DOHH2 (cell line): ENCODE results near the gene MRTFA.

ENCODE experiments used
- H3F3A ChIP-seq: fragments of 200-600 bp; sonication (generic), shearing (Covaris generic); 2 replicates; pipeline ENCODE4 v1.6.0; 2016; ENCODE audit warnings: antibody characterized with exemption, mild to moderate bottlenecking; ENCODE audit not compliant: control insufficient read depth, insufficient read depth
- H3K27ac ChIP-seq: fragments of 200-600 bp; sonication (generic); 2 replicates; pipeline ENCODE4 v1.5.1; 2014; ENCODE audit warnings: low read depth, mild to moderate bottlenecking, low read length, moderate library complexity
- H3K27me3 ChIP-seq: fragments of 200-600 bp; sonication (generic); 2 replicates; pipeline ENCODE4 v1.6.1; 2014; ENCODE audit warnings: mild to moderate bottlenecking, low read length, mixed read lengths; ENCODE audit not compliant: control insufficient read depth
- H3K36me3 ChIP-seq: fragments of 200-600 bp; sonication (generic); 2 replicates; pipeline ENCODE4 v1.6.1; 2014; ENCODE audit warnings: mild to moderate bottlenecking, low read length, moderate library complexity, mixed read lengths; ENCODE audit not compliant: control insufficient read depth
- H3K4me1 ChIP-seq: fragments of 200-600 bp; sonication (generic); 2 replicates; pipeline ENCODE4 v1.6.1; 2014; ENCODE audit warnings: mild to moderate bottlenecking, low read length, mixed read lengths; ENCODE audit not compliant: control insufficient read depth
- H3K4me2 ChIP-seq: fragments of 200-600 bp; sonication (generic); 2 replicates; pipeline ENCODE4 v1.6.0; 2014; ENCODE audit warnings: mild to moderate bottlenecking, low read length, moderate library complexity
- H3K4me3 ChIP-seq: fragments of 200-600 bp; sonication (generic); 2 replicates; pipeline ENCODE4 v1.5.1; 2014; ENCODE audit warnings: mild to moderate bottlenecking, low read length, mixed read lengths
- H3K79me2 ChIP-seq: fragments of 200-600 bp; sonication (generic); 2 replicates; pipeline ENCODE4 v1.6.1; 2014; ENCODE audit warnings: mild to moderate bottlenecking, low read length, mixed read lengths; ENCODE audit not compliant: control insufficient read depth
- H3K9me2 ChIP-seq: fragments of 200-600 bp; sonication (generic); replicated peaks from 2 replicates; pipeline ENCODE4 v1.6.1; 2014; ENCODE audit warnings: mild to moderate bottlenecking, low read length, mixed read lengths; ENCODE audit not compliant: control insufficient read depth
- H3K9me3 ChIP-seq: fragments of 200-600 bp; sonication (generic); 2 replicates; pipeline ENCODE4 v1.6.1; 2014; ENCODE audit warnings: antibody characterized with exemption, low read length, mixed read lengths; ENCODE audit not compliant: control insufficient read depth, insufficient read depth
- H4K20me1 ChIP-seq: fragments of 200-600 bp; sonication (generic); 2 replicates; pipeline ENCODE4 v1.6.0; 2014; ENCODE audit warnings: low read depth, mild to moderate bottlenecking, antibody characterized with exemption, low read length, moderate library complexity; ENCODE audit not compliant: control insufficient read depth, insufficient read depth
- CTCF ChIP-seq: fragments of 200-600 bp; sonication (generic); IDR thresholded peaks from one replicate; pipeline ENCODE4 v1.5.1; 2014; ENCODE audit warnings: antibody characterized with exemption, mild to moderate bottlenecking, low read depth, low read length; ENCODE audit not compliant: poor library complexity, severe bottlenecking
- EZH2phosphoT487 ChIP-seq: fragments of 200-600 bp; sonication (generic); IDR thresholded peaks from 2 replicates; pipeline ENCODE4 v1.6.1; 2017; ENCODE audit warnings: borderline replicate concordance, mild to moderate bottlenecking, antibody characterized with exemption, low read length, moderate library complexity, mixed read lengths

Gene MRTFA

GRCh38 chr22:40406063-40406890, 230.2 kb downstream of the MRTFA start:
- peaks cover 17% of the 10 kb centered on the region for H3F3A ChIP-seq
- no peak overlapping the region for H3K4me3 ChIP-seq
- H3K36me3 ChIP-seq = peaks cover 99% of the 10 kb centered on the region
- H3K9me2 ChIP-seq = no peaks in the 10 kb centered on the region
- peaks cover 38% of the 10 kb centered on the region for H3K4me1 ChIP-seq
- TF ChIP-seq EZH2phosphoT487 (no peak), CTCF (no peak)
- H4K20me1 ChIP-seq = no peaks in the 10 kb centered on the region
- H3K27ac ChIP-seq = no peak overlapping the region
- no peaks in the 10 kb centered on the region for H3K9me3 ChIP-seq
- peaks cover 15% of the 10 kb centered on the region for H3K79me2 ChIP-seq
- H3K4me2 ChIP-seq = no peak overlapping the region
- no peaks in the 10 kb centered on the region for H3K27me3 ChIP-seq

GRCh38 chr22:40405178-40406062, 231.1 kb downstream of the MRTFA start:
- TF ChIP-seq CTCF (no peak), EZH2phosphoT487 (no peak)
- peaks cover 38% of the 10 kb centered on the region for H3K4me1 ChIP-seq

GRCh38 chr22:40404251-40405177, 232.0 kb downstream of the MRTFA start:
- Histone ChIP-seq H3K79me2 (peaks cover 7% of the 10 kb centered on the region; the same call in 1 of the 2 replicates), H3K9me3 (no peaks in the 10 kb centered on the region)

More at GRCh38 chr22:40405178-40406062, 231.1 kb downstream of the MRTFA start:
- peaks cover 21% of the 10 kb centered on the region for H3F3A ChIP-seq
- no peak overlapping the region for H3K4me2 ChIP-seq
- H3K79me2 ChIP-seq = peaks cover 9% of the 10 kb centered on the region; the same call in 1 of the 2 replicates
- no peaks in the 10 kb centered on the region for H3K9me3 ChIP-seq
- H3K27me3 ChIP-seq = no peaks in the 10 kb centered on the region
- no peaks in the 10 kb centered on the region for H4K20me1 ChIP-seq
- H3K9me2 ChIP-seq = no peaks in the 10 kb centered on the region
- H3K27ac ChIP-seq = no peak overlapping the region
- peaks cover 99% of the 10 kb centered on the region for H3K36me3 ChIP-seq
- H3K4me3 ChIP-seq = no peak overlapping the region

More at GRCh38 chr22:40404251-40405177, 232.0 kb downstream of the MRTFA start:
- Histone ChIP-seq H3K36me3 (peaks cover 89% of the 10 kb centered on the region), H3K27me3 (no peaks in the 10 kb centered on the region), H3K4me3 (no peak overlapping the region), H3K4me1 (peaks cover 41% of the 10 kb centered on the region), H3F3A (peaks cover 28% of the 10 kb centered on the region), H3K27ac (no peak overlapping the region), H3K4me2 (no peak overlapping the region), H4K20me1 (no peaks in the 10 kb centered on the region), H3K9me2 (no peaks in the 10 kb centered on the region)
- TF ChIP-seq CTCF = no peak
- TF ChIP-seq EZH2phosphoT487 = no peak
